ENCODE results near the gene KRTAP12-2.

Gene KRTAP12-2

GRCh38 chr21:44625756-44626155 lies 41.0 kb downstream of the KRTAP12-2 start:
- DNase-seq, result no peak

DNA sequence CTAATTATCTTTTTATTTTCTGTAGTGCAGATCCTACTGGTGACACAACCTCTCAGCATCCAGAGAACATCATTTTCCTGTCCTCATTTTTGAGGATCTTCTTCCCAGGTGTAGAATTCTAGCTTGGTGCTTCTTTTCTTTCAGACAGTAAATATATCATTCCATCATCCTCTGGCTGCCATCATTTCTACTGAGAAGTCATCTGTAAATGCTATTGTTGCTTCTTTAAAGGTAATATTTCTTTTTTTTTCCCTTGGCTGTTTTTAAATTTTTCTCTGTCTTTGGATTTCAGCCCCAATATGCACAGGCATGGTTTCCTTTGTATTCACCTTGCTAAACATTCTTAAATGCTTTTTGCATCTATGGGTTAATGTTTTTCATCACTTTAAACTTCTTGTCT lies 43.2 kb downstream of the KRTAP12-2 start:
- no peak for DNase-seq

GRCh38 chr21:44619886-44620285 lies 46.8 kb downstream of the KRTAP12-2 start:
- DNase-seq, result no peak

GRCh38 chr21:44618909-44619308 lies 47.8 kb downstream of the KRTAP12-2 start:
- DNase-seq, result peak in 4 of 5 experiments; percentile 30 to 83 (median 52)

GRCh38 chr21:44618504-44618903 lies 48.2 kb downstream of the KRTAP12-2 start:
- DNase-seq, result no peak

DNA sequence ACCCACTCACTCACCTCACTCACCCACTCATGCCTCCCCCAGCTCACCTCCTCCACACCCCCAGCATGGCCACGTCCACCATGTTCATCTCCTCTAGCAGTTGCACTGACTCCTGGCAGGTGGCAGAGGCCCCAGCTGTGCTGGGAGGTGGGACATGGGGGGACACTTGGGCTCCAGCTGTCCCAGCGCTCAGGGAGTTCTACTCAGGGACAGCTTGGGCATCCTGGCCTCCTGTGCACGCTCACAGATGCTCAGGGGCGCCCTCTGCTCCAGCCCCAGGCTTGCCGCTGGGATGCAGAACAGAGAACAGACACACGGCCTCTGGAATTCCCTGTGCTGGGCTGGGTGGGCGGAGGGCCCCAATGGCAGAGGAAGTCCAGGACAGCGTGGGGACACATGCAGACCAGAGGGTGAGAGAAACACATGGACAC lies 49.6 kb downstream of the KRTAP12-2 start:
- no peak for DNase-seq

GRCh38 chr21:44616591-44616926 lies 50.2 kb downstream of the KRTAP12-2 start:
- no peak for DNase-seq

Data from T-helper 2 cell (primary cell).